H54 (cell line): ENCODE results near the gene MS4A10.
A peak's percentile ranks its signal among the peaks of the same experiment; 100 is the strongest.
"Not testable (repeated sequence)": the region's sequence is repeated elsewhere in the genome, so short reads cannot be mapped to it uniquely, and the experiment has no call there.

ENCODE experiments used
- DNase-seq: peaks from one replicate; pipeline ENCODE4 v3.0.0; 2011; ENCODE audit warnings: low spot score, mixed read lengths; ENCODE audit not compliant: insufficient read length
- FAIRE-seq: peaks from 3 replicates; lab custom pipeline; 2011; peaks lifted over from hg19 to GRCh38; lab: Jason Lieb, UNC
- POLR2A ChIP-seq: IDR thresholded peaks from 2 replicates; pipeline ENCODE4 v1.6.1; 2011; ENCODE audit warnings: low read depth, mild to moderate bottlenecking, low read length

Gene MS4A10

GRCh38 chr11:60785136-60785535 lies at the start of gene MS4A10:
Gene MS4A10 (plus strand): TSS chr11:60785333. CDS start chr11:60790336, 5,003 bp downstream.
- no peak for FAIRE-seq
- TF ChIP-seq POLR2A: no peak

DNA sequence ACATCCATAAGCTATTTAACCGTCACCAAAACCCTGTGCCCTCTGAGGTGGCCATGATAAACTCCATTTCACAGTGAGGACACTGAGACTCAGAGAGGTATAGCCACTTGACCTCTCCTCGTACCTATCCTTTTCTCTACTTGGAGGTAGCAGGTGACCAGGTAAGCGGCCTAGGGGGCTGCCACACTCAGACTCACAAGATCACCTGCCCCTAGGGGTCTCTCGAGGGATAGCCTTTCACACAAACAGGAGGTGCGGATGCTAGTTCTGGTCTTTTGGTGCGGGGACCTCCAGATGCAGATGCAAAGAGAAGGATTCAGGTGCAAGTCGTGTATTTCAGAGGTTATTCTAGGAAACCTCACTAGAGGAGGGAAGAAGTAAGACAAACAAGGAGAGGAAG lies 46.0 kb upstream of the MS4A10 start:
- no peak for TF ChIP-seq POLR2A
- FAIRE-seq: no peak
- no peak for DNase-seq

More at GRCh38 chr11:60785136-60785535, at the start of gene MS4A10:
- no peak for DNase-seq

GRCh38 chr11:60740573-60740972 lies 44.6 kb upstream of the MS4A10 start:
- FAIRE-seq (no peak), DNase-seq (no peak)
- no peak for TF ChIP-seq POLR2A

DNA sequence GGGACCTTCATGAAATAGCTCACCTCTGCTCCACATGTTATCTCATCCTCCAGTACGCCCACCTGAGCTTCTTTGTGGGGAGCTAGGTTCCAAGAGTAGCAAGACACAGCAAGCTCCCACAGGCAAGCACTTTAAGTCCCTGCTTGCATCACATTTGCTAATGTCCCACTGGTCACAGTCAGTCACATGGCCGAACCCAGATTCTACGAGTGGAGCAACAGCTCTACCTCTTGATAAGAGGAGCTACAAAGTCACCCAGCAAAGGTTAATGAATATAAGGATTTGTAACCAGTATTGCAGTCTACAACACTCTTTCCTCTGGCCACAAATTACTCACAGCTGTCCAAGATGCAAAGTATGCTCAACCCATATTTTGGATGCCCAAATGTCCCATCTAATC lies 43.7 kb upstream of the MS4A10 start:
- DNase-seq (no peak), FAIRE-seq (no peak)
- no peak for TF ChIP-seq POLR2A

GRCh38 chr11:60743058-60743457 lies 42.1 kb upstream of the MS4A10 start:
- no peak for TF ChIP-seq POLR2A
- FAIRE-seq (no peak), DNase-seq (no peak)

- FAIRE-seq: no peak
Measured at GRCh38 chr11:60744114-60744513, 41.0 kb upstream of the MS4A10 start.

GRCh38 chr11:60747359-60747873 lies 37.7 kb upstream of the MS4A10 start:
- no peak for DNase-seq
- 0 out of 2 replicates have a peak, but pooled peaks have one; percentile 11 for TF ChIP-seq POLR2A
- no peak for FAIRE-seq

More at GRCh38 chr11:60744114-60744513, 41.0 kb upstream of the MS4A10 start:
- TF ChIP-seq POLR2A: no peak
- DNase-seq: no peak

DNA sequence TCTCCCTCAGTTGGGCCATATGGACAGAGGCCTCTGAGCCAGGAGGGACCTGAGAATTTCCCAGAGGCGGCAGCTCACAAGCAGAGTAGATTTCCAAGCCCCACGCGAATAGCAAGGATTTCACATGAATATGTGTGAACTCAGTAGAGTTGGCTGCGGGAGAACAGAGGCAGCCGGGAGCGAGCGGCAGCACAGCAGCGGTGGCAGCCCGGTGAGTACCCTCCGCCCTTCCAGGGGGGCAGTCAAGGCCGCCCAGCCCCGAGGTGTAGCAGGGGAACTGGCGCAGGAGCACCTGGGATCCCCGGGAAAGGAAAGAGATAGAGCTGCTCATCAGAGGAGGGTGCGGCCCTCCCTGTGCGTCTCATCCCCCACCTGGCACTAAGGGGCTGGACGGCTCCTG lies 36.9 kb upstream of the MS4A10 start:
- TF ChIP-seq POLR2A: no peak
- no peak for FAIRE-seq
- no peak for DNase-seq

GRCh38 chr11:60748821-60749220 lies 36.3 kb upstream of the MS4A10 start:
- TF ChIP-seq POLR2A: no peak
- DNase-seq (no peak), FAIRE-seq (no peak)

GRCh38 chr11:60750911-60751310 lies 34.2 kb upstream of the MS4A10 start:
- no peak for TF ChIP-seq POLR2A
- no peak for DNase-seq
- FAIRE-seq: no peak

GRCh38 chr11:60753309-60753708 lies 31.8 kb upstream of the MS4A10 start:
- TF ChIP-seq POLR2A: no peak
- DNase-seq (no peak), FAIRE-seq (no peak)

DNA sequence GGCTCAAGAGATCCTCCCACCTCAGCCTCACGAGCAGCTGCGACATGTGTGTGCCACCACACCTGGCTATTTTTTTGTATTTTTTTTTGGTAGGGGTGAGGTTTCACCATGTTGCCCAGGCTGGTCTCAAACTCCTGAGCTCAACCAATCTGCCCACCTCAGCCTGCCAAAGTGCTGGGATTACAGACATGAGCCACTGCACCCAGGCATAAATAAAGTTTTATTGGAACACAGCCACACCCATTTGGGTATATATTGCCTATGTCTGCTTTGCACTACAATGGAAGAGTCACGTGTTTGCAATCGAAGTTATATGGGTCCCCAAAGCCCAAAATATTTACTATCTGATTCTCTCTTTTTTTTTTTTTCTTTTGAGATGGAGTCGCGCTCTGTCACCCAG lies 30.2 kb upstream of the MS4A10 start:
- FAIRE-seq (no peak), DNase-seq (no peak)
- no peak for TF ChIP-seq POLR2A

DNA sequence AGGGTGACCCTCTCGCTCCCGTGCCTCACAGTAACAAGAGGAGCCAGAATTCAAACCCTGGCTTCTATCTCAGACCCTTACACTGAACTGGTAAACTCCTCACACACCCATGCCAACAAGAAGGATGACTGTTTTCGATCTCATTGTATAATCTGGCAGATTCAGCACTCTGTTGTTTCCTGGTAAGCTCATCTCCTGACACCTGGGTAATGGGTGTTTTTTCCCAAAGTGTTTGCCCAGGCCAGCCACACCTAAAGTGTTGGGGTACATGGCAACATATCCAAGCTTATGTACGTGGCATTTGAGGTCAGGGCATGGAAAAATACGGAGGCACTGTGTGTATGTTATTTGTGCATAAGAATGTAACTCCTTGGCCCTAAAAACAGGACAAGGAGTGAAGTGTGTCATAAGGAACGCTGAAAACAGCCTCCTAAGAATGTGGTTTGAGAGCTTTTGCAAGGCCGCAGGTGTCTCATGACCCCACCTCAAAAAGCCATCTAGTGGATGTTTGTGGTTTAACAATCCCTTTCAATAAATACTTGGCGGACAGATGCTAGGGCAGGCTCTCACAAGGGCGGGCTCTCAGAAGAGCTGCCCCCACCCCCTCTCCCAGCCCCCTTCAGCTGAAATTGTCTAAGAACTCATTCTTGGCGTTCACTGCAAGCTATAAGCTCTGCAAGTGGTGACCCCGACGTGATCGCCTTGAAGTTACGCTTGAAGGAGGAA lies 28.7 kb upstream of the MS4A10 start, which contains the start of gene MS4A15:
Gene MS4A15, plus strand, starts transcription at position 561 of the 726 bp plus-strand sequence. CDS start 6,867 bp downstream, outside the sequence.
- FAIRE-seq: no peak
- peak; percentile 28 for DNase-seq
- TF ChIP-seq POLR2A: no peak

GRCh38 chr11:60757231-60757800 lies 27.8 kb upstream of the MS4A10 start:
- FAIRE-seq (no peak), DNase-seq (no peak)
- TF ChIP-seq POLR2A: no peak

- FAIRE-seq, DNase-seq: not testable (repeated sequence)
Measured at GRCh38 chr11:60758671-60759070, 26.5 kb upstream of the MS4A10 start.

- DNase-seq, FAIRE-seq: not testable (repeated sequence)
Measured at GRCh38 chr11:60759438-60760225, 25.5 kb upstream of the MS4A10 start.
